Kidney (tissue), 14 donors: ENCODE measurements around the gene PRSS48. TPM values are rescaled to one million over a fixed set of nuclear protein-coding genes. Genes with fewer than 3 reads are reported as not detected.

Experiments used
- DNase-seq, 5 donors: peaks; one replicate each; pipeline ENCODE4 v3.0.0-alpha.2; 2013 to 2020
- FAIRE-seq: peaks from 2 replicates; lab custom pipeline; 2012; peaks lifted over from hg19 to GRCh38; lab: Jason Lieb, UNC
- H3K27ac ChIP-seq, 2 donors: one replicate each; pipeline ENCODE4 v1.7.0; 2013; ENCODE audit warnings: low read depth in 2 of 2, low read length in 2 of 2, inconsistent platforms in 1 of 2
- H3K27me3 ChIP-seq: one replicate; pipeline ENCODE4 v1.7.1; 2013; ENCODE audit warnings: low read length, inconsistent platforms; ENCODE audit not compliant: control insufficient read depth, insufficient read depth
- H3K36me3 ChIP-seq, 3 donors: one replicate each; pipeline versions ENCODE4 v1.7.0 to v1.7.1; 2013; ENCODE audit warnings: low read length in 3 of 3, control low read depth in 1 of 3, inconsistent platforms in 1 of 3; ENCODE audit not compliant: insufficient read depth in 3 of 3, control insufficient read depth in 2 of 3
- H3K4me1 ChIP-seq, 3 donors: one replicate each; pipeline versions ENCODE4 v1.7.0 to v1.7.1; 2013; ENCODE audit warnings: low read length in 3 of 3, inconsistent platforms in 1 of 3, low read depth in 1 of 3; ENCODE audit not compliant: control insufficient read depth in 2 of 3, insufficient read depth in 2 of 3
- H3K4me3 ChIP-seq, 3 donors: one replicate each; pipeline versions ENCODE4 v1.7.0 to v1.8.1; 2013; ENCODE audit warnings: low read length in 3 of 3, control low read depth in 1 of 3, inconsistent platforms in 1 of 3
- H3K9ac ChIP-seq, 3 donors: one replicate each; pipeline versions ENCODE4 v1.7.0 to v1.7.1; 2013; ENCODE audit warnings: low read length in 3 of 3, control low read depth in 1 of 3, inconsistent platforms in 1 of 3
- H3K9me3 ChIP-seq, 3 donors: one replicate each; pipeline versions ENCODE4 v1.7.0 to v1.7.1; 2013; ENCODE audit warnings: low read length in 3 of 3, control low read depth in 1 of 3, inconsistent platforms in 1 of 3; ENCODE audit not compliant: control insufficient read depth in 2 of 3, insufficient read depth in 1 of 3
- CTCF ChIP-seq: IDR thresholded peaks from 3 replicates; pipeline ENCODE4 v1.5.1; 2012; ENCODE audit warnings: mild to moderate bottlenecking, moderate library complexity, borderline replicate concordance; ENCODE audit not compliant: insufficient read depth; ENCODE audit errors: extremely low read depth
- intact Hi-C: fragments of 100-400 bp; cut with DNase I; formaldehyde crosslinking; loops from one replicate; pipeline ENCODE4 v1.11.1; 2022
- polyA plus RNA-seq: library from polyadenylated mRNA; stranded (reverse); fragments of 350-450 nt; fragmentation: Illumina TruSeq; extraction: RNeasy Lipid Tissue Mini Kit (QIAGEN cat#74804); gene quantifications from one replicate; pipeline ENCODE4 v1.2.3, GENCODE V29; 2014; ENCODE audit warnings: low read depth, low replicate concordance; ENCODE audit not compliant: insufficient read depth
- total RNA-seq: library from RNA; stranded (reverse); fragmentation: NEBNext Ultra II Directional; extraction: Animal tissue kit (Norgen Biotek cat#: 25700); gene quantifications from one replicate; pipeline ENCODE4 v1.2.1, GENCODE V29; 2021
- donor health status: control.
- donor health status: control.
- donor health status: control.
- donor health status: control.
- donor health status: control.
- donor health status: DM: yes; HTN: yes; CAD: no.
- donor health status: Normal renal cell carcinoma (clear cell type).

The PRSS48 gene
- total and polyA plus RNA-seq, 2 donors from 2014 or later, result not detected

GRCh38 chr4:151325111-151325948, 48.4 kb downstream of the PRSS48 start, which contains the start of gene SH3D19:
Gene SH3D19 (minus strand): TSS chr4:151325605. CDS start chr4:151325352, 253 bp downstream.
- FAIRE-seq, result no peak
- intact Hi-C loops, result no loop called here

GRCh38 chr4:151325949-151326246, 48.9 kb downstream of the PRSS48 start:
- Histone ChIP-seq H3K9ac (peak overlapping the region; percentile 51 to 80 (median 54)), H3K27me3 (no peaks in the 10 kb centered on the region), H3K9me3 (no peaks in the 10 kb centered on the region), H3K4me3 (peak overlapping the region; percentile 59 to 78 (median 68)), H3K27ac (peak overlapping the region; percentile 75 to 86), H3K4me1 (peaks cover 0 to 16% (median 4%) of the 10 kb centered on the region in 3 donors), H3K36me3 (no peaks in the 10 kb centered on the region)
- no peak for FAIRE-seq
- intact Hi-C loops, result no loop called here
- no peak for DNase-seq
- no peak for TF ChIP-seq CTCF

More at GRCh38 chr4:151325111-151325948, 48.4 kb downstream of the PRSS48 start, which contains the start of gene SH3D19:
- Histone ChIP-seq H3K27me3 (no peaks in the 10 kb centered on the region), H3K36me3 (no peaks in the 10 kb centered on the region), H3K4me3 (peak within 1 kb of the TSS; percentile 66 to 84 (median 78)), H3K27ac (peak within 1 kb of the TSS; percentile 75 to 86), H3K4me1 (peaks cover 0 to 16% (median 4%) of the 10 kb centered on the region in 3 donors), H3K9me3 (no peaks in the 10 kb centered on the region), H3K9ac (peak within 1 kb of the TSS; percentile 54 to 80 (median 78))
- TF ChIP-seq CTCF, result peak; percentile 7
- DNase-seq, result peak; percentile 70 to 87 (median 78)

- Histone ChIP-seq H3K36me3 (no peaks in the 10 kb centered on the region), H3K27me3 (no peaks in the 10 kb centered on the region), H3K4me1 (peaks cover 0 to 5% (median 0%) of the 10 kb centered on the region in 3 donors), H3K27ac (no peak overlapping the region), H3K9ac (no peak overlapping the region), H3K4me3 (no peak overlapping the region), H3K9me3 (no peaks in the 10 kb centered on the region)
- no peak for FAIRE-seq
- no peak for DNase-seq
- TF ChIP-seq CTCF, result no peak
- intact Hi-C loops, result no loop called here
These were observed 52.5 kb downstream of the PRSS48 start for GRCh38 chr4:151329217-151330007.
